HPDE6-E6E7 (cell line): ENCODE results near the gene DNMBP.
"Not testable (repeated sequence)": the region's sequence is repeated elsewhere in the genome, so short reads cannot be mapped to it uniquely, and the experiment has no call there.

Experiments
- DNase-seq: peaks from one replicate; pipeline ENCODE4 v3.0.0; 2011; ENCODE audit warnings: missing footprints; ENCODE audit errors: extremely low spot score

Gene DNMBP

GRCh38 chr10:99946051-99946450 is 63.7 kb downstream of the DNMBP start:
- DNase-seq = not testable (repeated sequence)

DNA sequence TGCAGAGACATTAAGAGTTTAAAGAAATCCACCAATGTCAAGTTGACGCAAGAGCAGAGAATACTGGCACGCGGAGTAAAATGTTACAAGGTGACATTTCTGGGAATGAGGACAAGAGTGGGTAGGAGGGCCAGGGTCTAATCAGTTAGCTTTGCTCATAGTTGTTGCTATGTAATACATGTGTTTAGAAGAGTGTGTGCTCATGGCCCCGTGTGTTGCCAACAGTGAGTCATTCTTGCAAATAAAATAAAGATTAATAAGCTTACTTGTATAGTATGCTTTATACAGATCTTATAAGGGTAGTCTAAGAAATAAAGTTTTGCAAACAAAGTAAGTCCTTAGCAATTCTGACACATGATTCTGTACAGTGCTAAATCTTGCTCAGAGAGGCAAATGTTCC is 64.5 kb downstream of the DNMBP start:
- DNase-seq = no peak

- no peak for DNase-seq
These were observed 64.9 kb downstream of the DNMBP start for GRCh38 chr10:99944860-99945259.

GRCh38 chr10:99943908-99944307 is 65.8 kb downstream of the DNMBP start:
- DNase-seq = no peak

DNA sequence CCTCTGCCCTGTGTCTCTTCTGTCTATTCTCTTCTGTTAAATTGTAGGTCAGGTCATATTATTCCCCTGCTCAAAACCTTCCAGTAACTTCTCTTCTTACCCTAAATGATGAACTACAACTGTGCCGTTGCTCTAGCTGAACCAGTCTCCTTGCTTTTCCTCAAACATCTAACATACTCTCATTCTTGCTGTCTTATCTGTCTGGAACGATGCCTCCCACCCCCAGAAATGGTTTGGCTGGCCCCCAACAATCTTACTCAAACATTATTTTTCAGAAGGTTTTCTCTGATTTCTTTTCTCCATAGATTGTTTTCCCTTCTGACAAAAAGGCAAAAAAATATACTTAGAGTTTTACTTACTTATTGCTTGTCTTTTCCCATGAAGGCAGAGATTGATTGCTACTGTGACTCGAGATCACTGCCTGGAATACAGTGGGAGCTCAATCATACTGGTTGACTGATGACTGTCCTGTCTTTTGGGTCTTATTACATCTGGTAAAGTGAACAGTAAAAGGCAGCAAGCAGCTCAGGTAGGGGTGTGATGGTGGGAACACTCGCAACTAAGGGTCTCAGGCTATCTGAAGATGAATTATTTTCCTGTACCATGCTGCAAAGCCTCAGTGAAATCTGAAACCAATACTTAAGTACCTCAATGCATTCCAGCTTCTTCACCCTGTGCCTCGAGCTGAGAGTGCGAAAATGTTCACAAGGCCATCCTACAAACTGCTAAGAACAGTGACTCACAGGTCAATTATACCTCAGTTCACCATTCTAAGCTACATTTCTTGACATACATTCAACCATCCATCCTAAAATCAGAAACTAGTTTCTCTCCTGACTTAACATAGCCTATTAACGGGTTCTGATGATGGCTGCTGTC is 67.6 kb downstream of the DNMBP start:
- no peak for DNase-seq

GRCh38 chr10:99938563-99938962 is 71.2 kb downstream of the DNMBP start:
- DNase-seq = no peak

GRCh38 chr10:99937630-99938029 is 72.1 kb downstream of the DNMBP start:
- DNase-seq = no peak

GRCh38 chr10:99932203-99932957 is 77.4 kb downstream of the DNMBP start:
- DNase-seq = not testable (repeated sequence)

- peak; percentile 88 for DNase-seq
These were observed 78.8 kb downstream of the DNMBP start for GRCh38 chr10:99930731-99931550.

GRCh38 chr10:99929360-99929759 is 80.4 kb downstream of the DNMBP start:
- DNase-seq = no peak

DNA sequence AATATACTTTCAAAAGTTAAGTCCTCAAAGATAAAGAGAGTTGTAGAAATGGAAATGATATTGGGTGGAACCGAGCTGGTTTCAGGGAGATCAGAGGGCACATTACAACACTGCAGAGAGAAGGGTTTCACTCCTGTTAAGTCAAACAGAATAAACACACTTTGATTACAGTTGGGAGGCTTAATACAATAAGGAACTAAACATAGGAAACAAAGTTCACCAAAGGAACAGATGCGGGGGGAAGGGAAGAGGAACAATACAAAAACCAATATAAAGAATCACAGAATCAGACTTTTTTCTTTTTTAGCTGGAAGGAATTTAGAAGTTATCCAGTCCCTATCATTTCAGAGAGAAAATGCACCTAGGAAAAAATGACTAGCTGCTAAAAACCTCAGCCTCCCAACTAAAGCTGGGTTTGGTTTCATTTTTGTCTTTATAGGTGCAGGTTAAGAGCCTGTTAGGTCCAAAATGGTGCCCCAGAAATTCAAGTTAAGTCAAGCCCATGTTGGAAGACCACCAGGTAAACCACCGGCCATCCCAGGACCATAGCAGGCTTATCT is 81.9 kb downstream of the DNMBP start:
- DNase-seq = no peak

DNA sequence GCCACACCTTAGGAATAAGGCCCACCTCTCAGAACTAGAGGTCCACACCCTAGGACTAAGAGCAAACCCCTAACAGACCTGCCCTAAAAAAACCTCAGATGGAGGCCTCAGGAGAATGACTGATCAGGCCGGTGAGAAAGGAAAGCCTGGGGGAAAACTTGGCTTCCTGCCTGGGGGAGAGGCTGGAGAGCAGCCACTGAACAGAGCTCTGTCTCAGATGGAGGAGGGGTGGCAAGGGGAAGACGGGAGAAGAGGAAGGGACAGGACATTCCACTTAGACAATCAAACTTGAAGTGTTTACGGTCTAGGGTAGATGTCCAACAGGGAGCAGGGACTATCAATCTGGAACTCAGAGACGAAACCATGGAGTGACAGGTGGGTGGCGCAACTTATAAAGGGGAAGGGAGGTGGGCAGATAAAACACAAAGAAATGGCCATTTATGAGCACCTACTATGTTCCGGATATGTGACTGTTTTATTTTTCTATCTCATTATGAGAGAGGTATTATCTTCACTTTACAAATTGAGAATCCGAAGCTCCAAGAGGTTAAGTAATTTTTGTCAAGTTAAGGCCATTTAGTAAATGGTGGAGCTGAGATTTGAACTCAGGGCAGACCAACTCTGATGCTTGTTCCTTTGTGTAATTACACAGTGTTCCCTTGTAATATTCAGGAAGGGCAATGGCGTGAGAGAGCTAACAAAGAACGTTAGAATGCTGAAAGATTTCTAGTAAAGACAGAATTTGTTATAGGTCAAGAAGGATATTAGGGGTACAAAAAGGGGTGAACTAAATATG is 82.6 kb downstream of the DNMBP start:
- DNase-seq = no peak

- no peak for DNase-seq
These were observed 85.1 kb downstream of the DNMBP start for GRCh38 chr10:99924451-99925255.

GRCh38 chr10:99921948-99922347 is 87.8 kb downstream of the DNMBP start:
- DNase-seq = peak; percentile 77

DNA sequence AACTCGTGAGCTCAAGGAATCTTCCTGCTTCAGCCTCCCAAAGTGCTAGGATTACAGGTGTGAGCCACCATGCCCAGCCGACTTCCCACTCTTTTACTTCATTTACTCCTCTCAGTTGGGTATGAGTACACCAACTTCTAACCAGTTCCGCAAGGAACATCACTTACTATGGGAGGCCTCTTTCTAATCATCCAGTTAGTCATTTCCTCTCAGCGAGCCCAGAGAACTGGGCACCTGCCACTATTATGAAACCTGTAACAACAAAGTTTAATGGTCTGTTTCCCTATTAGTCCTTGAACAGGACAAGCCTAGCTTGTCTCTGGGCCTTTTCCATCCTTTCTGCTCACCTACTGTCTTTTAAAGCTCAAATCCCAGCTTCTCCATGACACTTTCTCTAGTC is 88.8 kb downstream of the DNMBP start:
- DNase-seq = peak; percentile 68

DNA sequence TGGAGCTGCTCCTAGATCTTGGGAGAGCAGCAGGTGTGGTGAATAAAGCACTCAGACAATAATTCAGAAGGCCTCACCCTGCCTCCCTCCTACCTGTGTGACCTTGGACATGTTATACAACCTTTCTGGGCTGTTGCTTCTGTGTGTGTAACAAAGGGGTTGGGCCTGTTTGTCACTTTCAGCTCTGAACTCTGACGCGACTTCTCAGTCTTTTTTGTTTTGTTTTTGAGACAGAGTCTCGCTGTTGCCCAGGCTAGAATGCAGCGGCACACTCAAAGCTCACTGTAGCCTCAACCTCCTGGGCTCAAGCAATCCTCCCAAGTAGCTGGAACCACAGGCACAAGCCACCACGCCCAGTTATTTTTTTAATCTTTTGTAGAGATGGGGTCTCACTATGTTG is 89.3 kb downstream of the DNMBP start:
- no peak for DNase-seq

DNA sequence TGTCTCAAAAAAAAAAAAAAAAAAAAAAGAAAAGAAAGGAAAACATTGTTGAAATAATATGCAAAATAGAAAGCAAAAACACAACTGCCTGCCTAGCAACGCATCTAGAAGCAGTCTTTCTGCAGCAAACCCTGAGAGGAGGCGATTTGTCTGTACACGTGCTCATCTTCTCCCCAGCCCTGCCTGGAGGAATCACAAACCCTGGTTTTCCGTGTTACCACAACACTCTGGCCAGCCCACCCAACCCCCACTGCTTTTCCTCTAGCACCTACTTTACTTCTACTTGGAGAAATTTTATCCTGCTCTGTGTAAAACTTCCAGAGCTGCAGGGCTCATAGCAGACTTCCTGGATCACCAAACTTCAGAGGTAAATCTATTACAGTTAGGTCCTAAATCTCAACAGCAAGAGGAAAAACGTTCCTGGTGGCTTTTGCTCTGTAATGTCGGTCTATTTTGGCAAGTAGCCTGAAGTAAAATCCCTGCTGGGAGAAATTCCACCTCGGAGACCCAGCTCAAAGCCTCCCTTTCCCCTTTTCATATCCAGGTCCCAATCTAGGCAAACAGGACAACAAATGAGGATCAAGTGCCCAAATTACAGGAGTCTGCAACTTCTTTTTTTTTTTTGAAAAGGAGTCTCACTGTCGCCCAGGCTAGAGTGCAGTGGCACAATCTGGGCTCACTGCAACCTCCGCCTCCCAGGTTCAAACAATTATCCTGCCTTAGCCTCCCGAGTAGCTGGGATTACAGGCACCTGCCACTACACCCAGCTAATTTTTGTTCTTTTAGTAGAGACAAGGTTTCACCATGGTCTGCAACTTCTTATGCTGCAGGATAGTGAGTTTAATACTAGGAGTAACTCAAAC is 91.6 kb downstream of the DNMBP start:
- DNase-seq = no peak

DNA sequence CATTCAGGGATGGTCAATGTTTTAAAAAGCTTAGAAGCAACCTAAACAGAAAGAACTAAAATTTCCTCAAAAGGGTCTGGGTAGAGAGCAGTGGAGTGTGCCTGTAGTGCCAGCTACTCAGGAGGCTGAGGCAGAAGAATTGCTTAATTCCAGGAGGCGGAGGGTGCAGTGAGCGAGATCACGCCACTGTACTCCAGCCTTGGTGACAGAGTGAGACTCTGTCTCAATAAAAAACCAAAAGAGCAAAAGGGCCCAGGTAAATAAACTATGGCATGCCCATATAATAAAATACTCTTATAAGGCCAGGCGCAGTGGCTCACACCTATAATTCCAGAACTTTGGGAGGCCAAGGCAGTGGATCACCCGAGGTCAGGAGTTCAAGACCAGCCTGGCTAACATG is 93.0 kb downstream of the DNMBP start:
- DNase-seq = no peak

- no peak for DNase-seq
These were observed 94.3 kb downstream of the DNMBP start for GRCh38 chr10:99915414-99915813.
